ENCODE results near the gene MICALL1.

The MICALL1 gene

GRCh38 chr22:37905534-37906363 lies at the start of gene MICALL1:
Gene MICALL1, plus strand, starts transcription at chr22:37906297. Its CDS starts 126 bp downstream, at chr22:37906423.
- H3K27me3 ChIP-seq (ENCODE audit: insufficient read depth, low read length), result no peaks in the 10 kb centered on the region
- H3K79me2 ChIP-seq (ENCODE audit: control insufficient read depth, insufficient read depth, low read length, unreplicated experiment), result peaks cover 35% of the 10 kb centered on the region
- H3K27ac ChIP-seq (ENCODE audit: low read depth, low read length), result peak within 1 kb of the TSS; percentile 98
- peaks cover 18% of the 10 kb centered on the region for H3K4me1 ChIP-seq (ENCODE audit: control insufficient read depth, insufficient read depth, low read length, unreplicated experiment)
- H2AFZ ChIP-seq (ENCODE audit: low read length, unreplicated experiment), result peak within 1 kb of the TSS; percentile 6
- H3K36me3 ChIP-seq (ENCODE audit: insufficient read depth, low read length), result no peaks in the 10 kb centered on the region
- H3K4me3 ChIP-seq (ENCODE audit: low read depth, low read length), result peak within 1 kb of the TSS; percentile 85

DNA sequence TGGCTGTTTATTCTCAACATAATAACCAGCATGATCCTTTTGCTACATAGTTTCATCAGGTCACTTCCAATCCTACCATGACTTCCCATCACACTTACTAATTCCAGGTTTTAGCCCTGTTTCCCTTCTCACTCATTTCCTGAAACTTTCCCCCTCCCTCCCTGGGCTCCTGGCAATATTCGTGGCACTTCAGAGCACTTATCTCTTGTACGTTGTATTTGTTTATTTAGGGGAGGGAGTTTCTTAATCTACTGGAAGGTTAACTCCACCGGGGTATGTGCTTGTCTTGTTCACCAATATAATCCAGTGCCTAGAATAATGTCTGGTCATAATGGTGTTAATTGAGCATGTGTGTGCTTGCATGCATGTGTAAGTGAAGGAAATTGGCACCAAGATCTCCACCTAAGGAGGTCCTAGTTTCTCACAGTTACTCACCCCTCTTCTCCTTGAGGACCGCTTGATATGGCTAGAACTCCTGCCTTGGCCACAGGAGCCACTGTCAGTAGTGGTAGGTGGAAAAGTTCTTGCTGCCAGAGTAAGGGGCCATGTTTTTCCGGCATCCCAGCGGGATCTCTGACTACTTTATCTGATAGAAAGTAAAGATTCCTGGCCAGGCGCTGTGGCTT lies 45.2 kb upstream of the MICALL1 start:
- peaks cover 8% of the 10 kb centered on the region for H3K4me1 ChIP-seq (ENCODE audit: control insufficient read depth, insufficient read depth, low read length, unreplicated experiment)
- peaks cover 4% of the 10 kb centered on the region for H3K36me3 ChIP-seq (ENCODE audit: insufficient read depth, low read length)
- H3K27me3 ChIP-seq (ENCODE audit: insufficient read depth, low read length), result no peaks in the 10 kb centered on the region
- H3K79me2 ChIP-seq (ENCODE audit: control insufficient read depth, insufficient read depth, low read length, unreplicated experiment), result peaks cover 3% of the 10 kb centered on the region
- H3K27ac ChIP-seq (ENCODE audit: low read depth, low read length), result no peak overlapping the region
- H2AFZ ChIP-seq (ENCODE audit: low read length, unreplicated experiment), result no peak overlapping the region
- H3K4me3 ChIP-seq (ENCODE audit: low read depth, low read length), result no peak overlapping the region

GRCh38 chr22:37862570-37863325 lies 43.3 kb upstream of the MICALL1 start:
- Histone ChIP-seq H3K27ac (ENCODE audit: low read depth, low read length) (no peak overlapping the region), H3K79me2 (ENCODE audit: control insufficient read depth, insufficient read depth, low read length, unreplicated experiment) (peaks cover 6% of the 10 kb centered on the region), H3K4me1 (ENCODE audit: control insufficient read depth, insufficient read depth, low read length, unreplicated experiment) (peaks cover 8% of the 10 kb centered on the region)

DNA sequence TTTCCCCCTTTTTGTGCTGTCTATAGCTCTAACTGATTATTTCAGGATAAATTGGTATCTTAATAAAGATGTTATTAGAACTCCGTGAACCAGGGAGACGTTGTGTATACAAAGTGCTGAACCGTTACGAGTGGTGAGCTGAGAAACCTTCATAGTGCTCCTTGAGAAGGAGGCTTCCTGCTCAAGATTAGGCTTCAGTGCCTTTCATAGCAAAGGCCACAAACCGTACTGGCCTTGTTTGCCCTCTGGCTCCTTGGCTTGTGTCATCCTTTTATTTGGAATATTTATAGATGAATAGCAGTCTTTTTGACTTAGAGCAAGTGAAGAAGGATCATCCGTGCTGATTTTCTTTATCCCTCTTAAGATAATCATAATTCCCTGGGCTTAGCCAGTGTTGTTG lies 40.6 kb upstream of the MICALL1 start:
- Histone ChIP-seq H3K27ac (ENCODE audit: low read depth, low read length) (no peak overlapping the region), H2AFZ (ENCODE audit: low read length, unreplicated experiment) (no peak overlapping the region), H3K4me1 (ENCODE audit: control insufficient read depth, insufficient read depth, low read length, unreplicated experiment) (peaks cover 8% of the 10 kb centered on the region), H3K36me3 (ENCODE audit: insufficient read depth, low read length) (peaks cover 7% of the 10 kb centered on the region), H3K4me3 (ENCODE audit: low read depth, low read length) (no peak overlapping the region), H3K79me2 (ENCODE audit: control insufficient read depth, insufficient read depth, low read length, unreplicated experiment) (peaks cover 3% of the 10 kb centered on the region), H3K27me3 (ENCODE audit: insufficient read depth, low read length) (no peaks in the 10 kb centered on the region)

More at GRCh38 chr22:37862570-37863325, 43.3 kb upstream of the MICALL1 start:
- peaks cover 7% of the 10 kb centered on the region for H3K36me3 ChIP-seq (ENCODE audit: insufficient read depth, low read length)
- H3K27me3 ChIP-seq (ENCODE audit: insufficient read depth, low read length), result no peaks in the 10 kb centered on the region
- H2AFZ ChIP-seq (ENCODE audit: low read length, unreplicated experiment), result no peak overlapping the region
- H3K4me3 ChIP-seq (ENCODE audit: low read depth, low read length), result no peak overlapping the region

DNA sequence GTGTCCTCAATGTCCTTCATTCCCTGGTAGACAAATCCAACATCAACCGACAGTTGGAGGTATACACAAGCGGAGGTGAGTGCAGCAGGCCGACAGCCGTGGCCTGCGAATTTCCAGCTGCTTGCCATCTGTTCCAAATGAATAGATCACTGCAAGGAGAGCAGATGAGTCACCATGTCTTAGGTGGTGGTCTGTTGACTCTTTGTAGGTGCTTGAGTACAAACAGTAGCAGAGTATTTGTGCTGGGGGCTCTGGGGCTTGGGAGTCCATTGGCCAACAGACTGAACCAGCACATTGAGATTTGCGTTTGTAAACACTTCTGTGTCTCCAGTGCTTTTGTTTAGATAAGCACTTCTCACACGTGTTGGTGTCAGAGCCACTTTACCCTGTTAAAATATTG lies 35.8 kb upstream of the MICALL1 start:
- H3K4me1 ChIP-seq (ENCODE audit: control insufficient read depth, insufficient read depth, low read length, unreplicated experiment), result no peaks in the 10 kb centered on the region
- no peak overlapping the region for H3K27ac ChIP-seq (ENCODE audit: low read depth, low read length)
- no peak overlapping the region for H2AFZ ChIP-seq (ENCODE audit: low read length, unreplicated experiment)
- no peak overlapping the region for H3K4me3 ChIP-seq (ENCODE audit: low read depth, low read length)
- no peaks in the 10 kb centered on the region for H3K27me3 ChIP-seq (ENCODE audit: insufficient read depth, low read length)
- H3K36me3 ChIP-seq (ENCODE audit: insufficient read depth, low read length), result peaks cover 6% of the 10 kb centered on the region; the same call in 1 of the 2 replicates
- H3K79me2 ChIP-seq (ENCODE audit: control insufficient read depth, insufficient read depth, low read length, unreplicated experiment), result peaks cover 3% of the 10 kb centered on the region

GRCh38 chr22:37880668-37881440 lies 25.2 kb upstream of the MICALL1 start:
- peaks cover 11% of the 10 kb centered on the region for H3K79me2 ChIP-seq (ENCODE audit: control insufficient read depth, insufficient read depth, low read length, unreplicated experiment)
- peaks cover 7% of the 10 kb centered on the region; the same call in 1 of the 2 replicates for H3K36me3 ChIP-seq (ENCODE audit: insufficient read depth, low read length)

DNA sequence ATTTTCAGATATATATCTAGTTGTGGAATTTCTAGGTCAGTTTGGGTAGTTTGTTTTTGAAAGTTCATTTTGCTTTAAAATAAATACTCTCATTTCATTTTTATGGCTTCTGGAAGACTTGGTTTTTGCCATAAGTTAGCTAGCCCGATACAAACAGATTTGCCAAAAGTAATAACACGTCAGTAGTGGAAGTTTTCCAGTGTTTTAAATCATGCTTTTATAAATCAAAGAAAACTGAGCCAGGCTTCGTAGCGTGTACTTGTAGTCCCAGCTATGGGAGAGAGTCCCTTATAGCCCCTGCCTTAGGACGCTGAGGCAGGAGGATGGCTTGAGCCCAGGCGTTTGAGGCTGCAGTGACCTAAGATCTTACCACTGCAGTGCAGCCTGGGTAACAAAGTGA lies 21.7 kb upstream of the MICALL1 start:
- Histone ChIP-seq H3K27ac (ENCODE audit: low read depth, low read length) (no peak overlapping the region), H3K27me3 (ENCODE audit: insufficient read depth, low read length) (no peaks in the 10 kb centered on the region), H3K4me3 (ENCODE audit: low read depth, low read length) (no peak overlapping the region), H3K79me2 (ENCODE audit: control insufficient read depth, insufficient read depth, low read length, unreplicated experiment) (peaks cover 11% of the 10 kb centered on the region), H3K4me1 (ENCODE audit: control insufficient read depth, insufficient read depth, low read length, unreplicated experiment) (peaks cover 21% of the 10 kb centered on the region), H2AFZ (ENCODE audit: low read length, unreplicated experiment) (no peak overlapping the region), H3K36me3 (ENCODE audit: insufficient read depth, low read length) (no peaks in the 10 kb centered on the region)

More at GRCh38 chr22:37880668-37881440, 25.2 kb upstream of the MICALL1 start:
- no peaks in the 10 kb centered on the region for H3K27me3 ChIP-seq (ENCODE audit: insufficient read depth, low read length)
- peak overlapping the region; percentile 44 for H3K27ac ChIP-seq (ENCODE audit: low read depth, low read length)
- peaks cover 17% of the 10 kb centered on the region for H3K4me1 ChIP-seq (ENCODE audit: control insufficient read depth, insufficient read depth, low read length, unreplicated experiment)
- no peak overlapping the region for H3K4me3 ChIP-seq (ENCODE audit: low read depth, low read length)
- H2AFZ ChIP-seq (ENCODE audit: low read length, unreplicated experiment), result no peak overlapping the region

DNA sequence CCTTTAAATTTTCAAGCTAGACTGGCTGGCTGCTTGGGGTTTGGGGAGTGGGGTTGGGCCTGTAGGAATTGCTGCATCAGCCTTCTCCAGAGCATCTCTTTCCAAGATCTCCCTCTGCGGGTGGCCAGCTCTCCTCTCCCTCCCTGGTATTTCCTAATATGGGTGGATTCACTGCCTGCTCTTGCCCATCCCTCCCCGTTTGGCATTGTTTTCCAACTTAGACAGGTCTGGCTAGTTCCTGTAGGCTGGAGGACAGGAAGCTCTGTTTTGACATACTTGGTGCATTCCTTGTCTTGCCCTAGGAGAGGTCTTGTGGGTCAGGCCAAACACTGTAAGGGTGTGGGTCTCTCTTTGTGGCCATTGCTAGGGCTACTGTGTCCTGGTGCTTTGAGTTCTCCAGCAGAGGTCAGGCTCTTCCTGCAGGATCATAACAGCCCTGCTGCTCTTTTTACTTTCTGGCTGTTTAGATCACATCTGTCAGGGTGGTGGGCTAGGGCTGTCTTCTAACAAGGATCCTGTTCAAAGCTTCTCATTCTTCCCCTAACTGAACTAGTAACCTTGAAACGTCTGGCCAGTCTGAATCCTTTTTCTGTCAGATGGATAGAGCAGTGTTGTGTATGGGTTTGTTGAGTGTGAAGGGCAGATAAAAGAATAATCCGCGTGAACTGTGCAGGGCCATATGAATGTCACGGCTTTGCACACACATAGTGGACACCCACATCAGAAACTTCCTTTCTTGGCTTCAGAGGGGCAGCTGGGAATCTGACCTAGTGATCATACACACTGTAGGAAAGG lies 18.3 kb upstream of the MICALL1 start:
- Histone ChIP-seq H3K36me3 (ENCODE audit: insufficient read depth, low read length) (no peaks in the 10 kb centered on the region), H3K79me2 (ENCODE audit: control insufficient read depth, insufficient read depth, low read length, unreplicated experiment) (peaks cover 3% of the 10 kb centered on the region), H3K27me3 (ENCODE audit: insufficient read depth, low read length) (no peaks in the 10 kb centered on the region), H3K27ac (ENCODE audit: low read depth, low read length) (peak overlapping the region; percentile 50), H3K4me3 (ENCODE audit: low read depth, low read length) (no peak overlapping the region), H3K4me1 (ENCODE audit: control insufficient read depth, insufficient read depth, low read length, unreplicated experiment) (peaks cover 12% of the 10 kb centered on the region), H2AFZ (ENCODE audit: low read length, unreplicated experiment) (no peak overlapping the region)

DNA sequence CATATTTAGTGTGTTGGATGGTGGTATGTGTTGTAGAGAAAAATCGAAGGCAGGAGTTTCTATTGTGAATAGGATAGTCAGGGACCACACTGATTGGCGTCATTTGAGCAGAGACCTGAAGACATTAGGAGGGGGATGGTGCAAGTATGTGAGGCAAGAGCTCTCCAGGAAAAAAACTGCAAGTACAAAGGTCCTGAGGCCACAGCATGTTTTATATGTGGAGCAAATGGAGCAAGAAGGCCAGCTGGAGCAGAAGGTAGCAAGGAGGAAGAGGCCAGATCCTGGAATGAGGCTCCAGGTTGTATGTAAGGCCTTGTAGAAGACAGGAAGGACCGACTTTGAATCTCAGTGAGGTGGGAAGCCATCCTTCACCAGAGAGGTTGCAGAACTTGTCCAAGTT lies 14.2 kb upstream of the MICALL1 start:
- Histone ChIP-seq H2AFZ (ENCODE audit: low read length, unreplicated experiment) (no peak overlapping the region), H3K4me3 (ENCODE audit: low read depth, low read length) (no peak overlapping the region), H3K27me3 (ENCODE audit: insufficient read depth, low read length) (no peaks in the 10 kb centered on the region), H3K36me3 (ENCODE audit: insufficient read depth, low read length) (no peaks in the 10 kb centered on the region), H3K79me2 (ENCODE audit: control insufficient read depth, insufficient read depth, low read length, unreplicated experiment) (no peaks in the 10 kb centered on the region), H3K27ac (ENCODE audit: low read depth, low read length) (no peak overlapping the region), H3K4me1 (ENCODE audit: control insufficient read depth, insufficient read depth, low read length, unreplicated experiment) (peaks cover 5% of the 10 kb centered on the region)

Data from ACC112 (cell line).